D721Med (cell line): ENCODE measurements around the gene MDGA2.

ENCODE experiments used
- DNase-seq: peaks from one replicate; pipeline ENCODE4 v3.0.0; 2011; ENCODE audit warnings: low spot score; ENCODE audit not compliant: insufficient read length
- FAIRE-seq: peaks from 2 replicates; lab custom pipeline; 2011; peaks lifted over from hg19 to GRCh38; lab: Jason Lieb, UNC
- CTCF ChIP-seq: IDR thresholded peaks from 2 replicates; pipeline ENCODE4 v1.5.1; 2012; ENCODE audit warnings: mild to moderate bottlenecking, control low read depth; ENCODE audit not compliant: insufficient read depth; ENCODE audit errors: missing control alignments

The MDGA2 gene

DNA sequence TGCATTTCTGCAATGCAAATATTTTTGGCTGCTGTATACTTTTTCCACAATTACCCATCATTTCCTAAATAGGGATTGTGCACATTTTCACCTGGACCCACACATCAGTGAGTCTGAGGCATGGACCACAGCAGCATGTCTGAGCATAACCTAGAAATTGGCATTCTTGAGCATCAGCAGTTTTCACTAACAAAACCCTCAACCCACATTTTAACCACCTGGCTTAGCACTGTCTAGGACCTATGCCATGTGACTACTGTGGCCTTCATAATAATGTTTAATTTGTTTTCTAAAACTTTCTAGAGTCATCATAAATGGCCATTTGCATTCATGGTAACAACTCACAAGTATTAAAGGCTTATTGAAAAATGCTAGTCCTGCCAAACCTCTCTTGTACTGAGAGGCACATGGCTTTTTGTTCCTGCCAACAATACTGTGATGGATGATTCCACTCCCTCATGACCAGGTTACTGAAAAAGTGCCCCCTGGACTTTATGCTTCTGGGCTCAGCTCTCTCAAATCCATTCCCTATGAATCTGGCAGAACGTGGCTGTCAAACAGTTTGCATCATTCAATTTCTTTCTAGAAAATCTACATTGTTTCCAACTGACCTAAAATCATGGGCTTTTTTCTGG, 240.0 kb downstream of the MDGA2 start:
- FAIRE-seq (no peak), DNase-seq (no peak)
- no peak for TF ChIP-seq CTCF

- no peak for TF ChIP-seq CTCF
- FAIRE-seq (no peak), DNase-seq (no peak)
Observed at GRCh38 chr14:47427629-47428028, 247.8 kb downstream of the MDGA2 start.

DNA sequence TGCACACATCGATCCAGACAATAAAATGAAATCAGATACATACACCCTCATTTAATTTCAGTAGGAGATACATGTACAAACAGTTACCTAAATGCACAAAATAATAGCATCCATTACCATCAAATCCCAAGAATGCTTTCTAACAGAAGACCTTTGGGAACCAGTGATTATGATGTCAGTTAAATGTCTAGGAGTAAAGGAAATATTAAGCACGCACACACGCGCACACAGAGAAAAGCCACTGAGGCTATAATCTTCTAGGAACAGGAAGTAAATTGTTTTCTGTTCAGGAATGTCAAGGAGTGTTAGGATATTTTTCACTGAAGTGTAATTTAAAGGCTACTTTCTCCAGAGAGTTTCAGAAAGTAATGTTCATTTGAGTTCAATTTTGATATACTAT, 250.1 kb downstream of the MDGA2 start:
- no peak for DNase-seq
- no peak for TF ChIP-seq CTCF
- FAIRE-seq: no peak

DNA sequence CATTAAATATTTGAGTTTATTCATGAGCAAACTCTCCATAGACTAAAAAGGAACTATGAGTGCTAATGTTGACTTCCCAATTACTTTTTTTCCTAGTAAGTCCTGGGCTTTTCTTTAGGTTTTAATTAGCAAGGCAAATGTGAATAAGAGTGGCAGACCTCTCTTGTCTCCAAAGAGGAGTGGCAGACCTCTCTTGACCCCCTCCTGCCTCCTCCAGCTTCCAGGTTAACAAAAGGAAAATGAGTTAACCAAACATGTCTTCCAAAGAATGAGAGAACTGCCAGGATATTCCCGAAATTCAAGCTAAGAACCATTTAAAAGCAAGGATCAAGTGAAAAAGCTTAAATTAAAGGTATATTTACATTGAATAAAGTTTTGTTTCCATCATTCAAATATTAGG, 253.2 kb downstream of the MDGA2 start:
- FAIRE-seq (no peak), DNase-seq (no peak)
- no peak for TF ChIP-seq CTCF

GRCh38 chr14:47411523-47411922, 263.9 kb downstream of the MDGA2 start:
- no peak for FAIRE-seq
- DNase-seq: no peak
- TF ChIP-seq CTCF: no peak

- DNase-seq: no peak
- TF ChIP-seq CTCF: no peak
- no peak for FAIRE-seq
Observed at GRCh38 chr14:47392326-47392725, 283.1 kb downstream of the MDGA2 start.

- no peak for DNase-seq
- TF ChIP-seq CTCF: no peak
- FAIRE-seq: no peak
Observed at GRCh38 chr14:47390831-47391504, 284.4 kb downstream of the MDGA2 start.
